Measurements from ENCODE around the gene ACY1.

Gene ACY1
- long read RNA-seq, donor 1, transcript ACY1-208 (2 exons, 812 nt): minor isoform, 5 of 47 reads
- long read RNA-seq, donor 1, transcript ACY1-215 (15 exons, 1,684 nt): major isoform, 26 of 47 reads
- long read RNA-seq, donor 1, transcript ACY1-227 (3 exons, 456 nt): minor isoform, 6 of 47 reads
- long read RNA-seq, donor 1, partial matches to known transcripts: 6 of 47 reads
- long read RNA-seq, donor 1, other reads (novel, unspliced or antisense): 0 of 47 reads
- long read RNA-seq, donor 2, transcript ACY1-215 (15 exons, 1,684 nt): major isoform, 13 of 20 reads
- long read RNA-seq, donor 2, partial matches to known transcripts: 0 of 20 reads
- long read RNA-seq, donor 2, other reads (novel, unspliced or antisense): 0 of 20 reads
- long read RNA-seq, donor 3, transcript ACY1-215 (15 exons, 1,684 nt): major isoform, 9 of 11 reads
- long read RNA-seq, donor 3, partial matches to known transcripts: 0 of 11 reads
- long read RNA-seq, donor 3, other reads (novel, unspliced or antisense): 0 of 11 reads
- long read RNA-seq, donor 4, transcript ACY1-215 (15 exons, 1,684 nt): major isoform, 11 of 22 reads
- long read RNA-seq, donor 4, partial matches to known transcripts: 0 of 22 reads
- long read RNA-seq, donor 4, other reads (novel, unspliced or antisense): 0 of 22 reads
- long read RNA-seq, donor 5, transcript ACY1-215 (15 exons, 1,684 nt): major isoform, 27 of 2,732 reads
- long read RNA-seq, donor 5, partial matches to known transcripts: 2,564 of 2,732 reads
- long read RNA-seq, donor 5, other reads (novel, unspliced or antisense): 131 of 2,732 reads
- long read RNA-seq, donor 6, transcript ACY1-215 (15 exons, 1,684 nt): major isoform, 25 of 33 reads
- long read RNA-seq, donor 6, partial matches to known transcripts: 0 of 33 reads
- long read RNA-seq, donor 6, other reads (novel, unspliced or antisense): 0 of 33 reads
- long read RNA-seq, donor 7, transcript ACY1-215 (15 exons, 1,684 nt): major isoform, 26 of 37 reads
- long read RNA-seq, donor 7, partial matches to known transcripts: 5 of 37 reads
- long read RNA-seq, donor 7, other reads (novel, unspliced or antisense): 0 of 37 reads
- long read RNA-seq, donor 8, transcript ACY1-215 (15 exons, 1,684 nt): major isoform, 30 of 46 reads
- long read RNA-seq, donor 8, partial matches to known transcripts: 5 of 46 reads
- long read RNA-seq, donor 8, other reads (novel, unspliced or antisense): 0 of 46 reads

DNA sequence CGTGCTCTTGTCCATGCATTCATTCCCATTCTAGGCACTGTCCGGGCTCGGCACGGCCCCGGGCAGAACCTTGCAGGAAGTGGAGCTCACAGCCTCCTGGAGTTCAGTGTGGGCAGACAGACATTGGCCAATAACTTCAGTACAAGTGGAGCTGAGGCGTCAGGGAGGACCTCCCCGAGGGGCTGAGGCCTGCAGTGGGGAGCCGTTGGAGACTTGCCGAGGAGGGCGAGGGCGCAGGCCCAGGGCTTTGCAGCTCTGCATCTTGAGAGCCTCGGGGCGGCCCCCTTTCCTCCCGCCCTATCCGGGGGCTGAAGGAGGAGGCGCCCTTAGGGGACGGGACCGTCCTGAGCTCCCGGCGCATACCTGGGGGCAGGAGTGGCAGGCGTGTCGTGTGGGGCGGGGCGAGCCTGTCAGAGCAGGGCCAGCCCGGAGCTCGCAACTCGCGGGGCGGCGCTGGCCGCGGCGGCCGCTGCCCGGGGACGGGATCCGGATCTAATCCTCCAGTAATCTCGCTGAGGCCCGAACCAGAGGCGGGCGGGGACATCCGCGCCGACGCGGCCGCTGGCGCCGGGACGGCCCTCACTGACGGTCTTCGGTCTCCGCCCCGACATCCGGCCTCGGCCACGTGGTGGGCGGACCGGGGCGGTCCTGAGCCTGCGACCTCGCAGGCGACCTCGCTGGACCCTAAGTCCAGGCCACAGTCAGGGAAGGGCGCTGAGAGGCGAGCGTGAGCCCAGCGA, at the start of gene ACY1:
ACY1 (plus strand) TSS at position 698 of the 740 bp plus-strand sequence. CDS start 530 bp downstream, outside the sequence.
- DNase-seq: peak; percentile 93

DNA sequence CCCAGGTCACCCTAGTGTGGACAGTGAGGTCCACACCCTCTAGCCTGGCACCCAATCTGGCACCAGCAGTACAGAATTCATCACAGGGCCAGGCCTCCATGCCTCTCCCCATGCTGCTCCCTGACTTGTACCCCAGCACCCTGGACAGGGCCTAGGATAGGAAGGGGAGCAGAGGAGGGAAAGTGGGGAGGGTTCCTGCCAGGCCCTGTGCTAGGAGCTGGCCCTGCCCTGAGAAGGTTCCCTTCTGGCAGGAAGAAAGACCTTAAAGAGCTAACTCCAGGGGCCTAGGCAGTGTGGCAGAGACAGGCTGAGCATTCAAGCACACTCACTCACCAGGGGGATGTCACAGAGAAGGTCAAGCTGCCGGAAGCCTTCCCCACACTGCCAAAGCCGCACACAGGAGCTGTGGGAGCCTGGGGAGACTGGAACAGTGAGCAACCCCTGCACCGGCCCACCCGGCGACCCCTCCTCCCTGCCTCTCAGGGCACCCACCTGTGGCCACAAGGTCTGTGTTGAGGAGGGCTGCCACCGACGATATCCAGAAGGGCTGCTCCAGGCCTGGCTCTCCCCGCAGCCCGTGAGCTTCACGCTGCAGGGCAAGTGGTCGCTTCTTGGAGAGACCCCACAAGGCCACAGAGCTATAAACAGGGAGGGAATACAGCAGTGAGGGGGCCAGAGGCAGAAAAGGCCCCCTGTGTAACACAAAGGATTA, 49.0 kb upstream of the ACY1 start:
- DNase-seq: no peak

DNA sequence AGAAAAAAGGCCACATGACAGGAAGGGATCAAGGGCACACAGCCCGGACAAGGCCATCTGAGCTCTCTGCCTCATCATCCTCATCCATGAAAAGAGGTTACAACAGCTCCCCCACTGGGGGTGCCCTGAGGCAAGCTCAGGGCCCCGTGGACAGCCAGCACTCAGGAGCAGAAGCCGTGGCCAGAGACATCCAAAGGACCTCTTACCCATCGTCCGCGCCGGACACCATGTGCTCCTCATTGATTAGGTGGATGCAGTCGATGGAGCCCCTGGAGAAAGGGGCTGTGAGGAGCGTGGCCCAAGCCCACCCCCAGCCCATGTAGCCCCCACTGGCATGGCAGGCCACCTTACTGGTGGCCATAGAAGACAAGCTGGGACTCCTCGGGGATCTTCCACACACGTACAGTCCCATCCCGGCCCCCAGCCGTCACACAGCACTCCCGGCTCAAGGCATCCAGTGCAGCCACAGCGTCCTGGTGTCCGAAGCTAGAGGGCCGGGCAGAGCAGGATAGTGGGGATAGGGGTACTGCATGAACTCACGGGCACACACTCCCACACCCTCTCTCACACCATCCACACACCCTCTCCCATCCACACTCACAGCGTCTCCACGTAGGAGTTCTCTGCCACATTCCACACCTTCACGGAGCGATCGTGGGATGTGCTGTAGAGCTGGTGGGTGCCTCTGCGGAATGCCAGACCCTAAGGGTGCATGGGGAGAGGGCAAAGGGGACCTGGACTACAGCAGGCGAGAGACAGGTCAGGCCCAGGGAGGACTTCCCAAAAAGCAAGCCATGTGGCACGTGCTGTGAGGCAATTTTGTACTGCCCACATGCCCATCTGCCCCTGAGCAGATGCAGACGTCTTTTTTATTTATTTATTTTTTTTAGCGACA, 48.1 kb upstream of the ACY1 start:
- no peak for DNase-seq

DNA sequence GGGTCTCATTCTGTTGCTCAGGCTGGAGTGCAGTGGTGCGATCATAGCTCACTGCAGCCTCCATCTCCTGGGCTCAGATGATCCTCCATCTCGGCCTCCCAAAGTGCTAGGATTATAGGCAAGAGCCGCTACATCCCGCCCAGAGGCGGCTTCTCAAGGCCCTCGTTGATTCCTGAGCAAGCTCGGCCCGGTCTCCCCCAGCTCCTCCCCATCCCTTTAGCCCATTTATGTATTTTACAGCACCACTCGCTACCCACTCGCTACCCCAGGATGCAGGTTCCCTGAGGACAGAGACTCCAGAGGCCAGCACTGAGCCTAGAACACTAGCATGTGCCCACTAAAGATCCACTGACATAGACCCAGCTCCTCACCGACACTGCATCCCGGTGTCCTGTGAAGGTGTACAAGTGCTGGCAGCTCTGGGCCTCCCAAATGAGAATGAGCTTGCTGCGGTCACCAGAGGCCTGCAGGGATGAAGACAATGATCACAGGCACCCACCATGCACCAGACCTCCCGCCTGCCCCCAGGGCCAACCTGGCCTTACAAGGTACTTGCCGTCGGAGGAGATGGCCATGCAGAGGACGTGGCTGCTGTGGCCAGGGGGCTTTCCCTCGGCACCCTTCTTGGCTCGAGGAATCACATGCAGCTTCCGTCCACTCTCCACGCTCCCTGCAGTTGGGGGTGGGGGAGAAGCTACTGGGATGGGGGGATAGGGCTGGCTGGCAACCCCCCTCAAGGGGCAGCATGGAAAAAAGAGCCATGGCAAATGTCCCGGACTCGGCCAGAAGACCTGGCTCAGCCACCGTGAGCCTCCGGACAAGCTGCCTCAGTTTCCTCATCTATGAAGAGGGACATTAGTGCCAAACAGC, 47.2 kb upstream of the ACY1 start:
- DNase-seq: no peak

DNA sequence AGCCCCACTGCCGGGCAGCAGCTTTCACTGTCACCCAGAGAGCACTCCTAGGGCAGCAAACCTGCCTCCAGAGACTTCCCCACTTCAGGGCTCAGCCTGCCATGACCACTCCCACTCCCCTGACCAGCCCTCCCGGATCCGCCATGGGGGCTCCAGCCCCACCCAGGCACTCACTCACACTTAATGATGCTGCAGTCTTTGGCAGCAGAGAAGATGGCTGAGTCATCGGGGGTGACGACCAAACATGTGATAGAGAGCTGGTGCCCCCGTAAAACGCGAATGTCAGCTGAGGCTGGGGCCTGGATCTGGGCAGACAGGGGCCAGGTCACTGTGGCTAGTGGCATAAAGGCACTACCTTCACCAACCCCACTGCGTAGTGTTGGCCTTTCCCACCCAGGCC, 46.3 kb upstream of the ACY1 start:
- no peak for DNase-seq

GRCh38 chr3:51937611-51938450, 45.5 kb upstream of the ACY1 start:
- no peak for DNase-seq

- DNase-seq: no peak
These were observed 44.4 kb upstream of the ACY1 start for GRCh38 chr3:51938780-51939425.

GRCh38 chr3:51940648-51941462, 42.5 kb upstream of the ACY1 start:
- no peak for DNase-seq

- no peak for DNase-seq
These were observed 41.9 kb upstream of the ACY1 start for GRCh38 chr3:51941463-51941797.

DNA sequence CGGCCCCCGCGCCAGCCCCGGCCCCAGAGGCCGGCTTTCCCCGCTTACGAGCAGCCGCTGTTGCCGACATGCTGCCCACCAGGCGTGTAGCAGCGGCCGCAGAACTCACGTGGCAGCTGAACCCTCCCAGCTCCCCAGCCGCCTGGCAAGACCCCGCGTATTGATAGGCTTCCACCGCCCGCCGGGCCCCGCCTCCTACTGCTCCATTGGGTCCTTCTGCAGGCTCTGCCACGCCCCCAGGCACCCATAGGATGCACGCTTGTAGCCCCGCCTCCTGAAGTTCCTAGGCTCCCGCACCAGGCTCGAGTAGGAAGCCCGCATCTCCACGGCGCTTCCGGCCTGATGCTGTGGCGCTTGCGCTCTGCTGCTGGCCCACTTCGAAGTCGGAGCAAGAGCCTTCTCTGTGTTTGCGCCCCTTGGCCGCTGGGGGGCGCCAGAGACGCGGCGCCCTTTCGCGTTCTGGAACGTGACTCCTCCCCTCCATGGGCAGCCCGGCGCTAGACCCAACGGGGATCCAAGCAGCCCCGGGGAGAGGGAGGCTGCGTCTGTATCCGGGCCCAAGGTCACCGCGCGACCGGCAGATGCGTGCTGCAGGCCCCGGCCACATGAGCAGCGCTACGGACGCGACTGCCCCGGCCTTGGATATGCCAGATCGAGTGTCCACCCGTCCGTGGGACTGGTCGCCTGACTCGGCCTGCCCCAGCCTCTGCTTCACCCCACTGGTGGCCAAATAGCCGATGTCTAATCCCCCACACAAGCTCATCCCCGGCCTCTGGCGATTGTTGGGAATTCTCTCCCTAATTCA, 41.3 kb upstream of the ACY1 start, which contains the start of the genes PARP3 and RRP9:
PARP3 (plus strand) TSS at position 566 of the 805 bp plus-strand sequence. CDS start 993 bp downstream, outside the sequence.
RRP9 (minus strand) TSS at position 107 of the 805 bp plus-strand sequence; CDS start at position 70, 37 bp downstream.
- peak; percentile 95 for DNase-seq

DNA sequence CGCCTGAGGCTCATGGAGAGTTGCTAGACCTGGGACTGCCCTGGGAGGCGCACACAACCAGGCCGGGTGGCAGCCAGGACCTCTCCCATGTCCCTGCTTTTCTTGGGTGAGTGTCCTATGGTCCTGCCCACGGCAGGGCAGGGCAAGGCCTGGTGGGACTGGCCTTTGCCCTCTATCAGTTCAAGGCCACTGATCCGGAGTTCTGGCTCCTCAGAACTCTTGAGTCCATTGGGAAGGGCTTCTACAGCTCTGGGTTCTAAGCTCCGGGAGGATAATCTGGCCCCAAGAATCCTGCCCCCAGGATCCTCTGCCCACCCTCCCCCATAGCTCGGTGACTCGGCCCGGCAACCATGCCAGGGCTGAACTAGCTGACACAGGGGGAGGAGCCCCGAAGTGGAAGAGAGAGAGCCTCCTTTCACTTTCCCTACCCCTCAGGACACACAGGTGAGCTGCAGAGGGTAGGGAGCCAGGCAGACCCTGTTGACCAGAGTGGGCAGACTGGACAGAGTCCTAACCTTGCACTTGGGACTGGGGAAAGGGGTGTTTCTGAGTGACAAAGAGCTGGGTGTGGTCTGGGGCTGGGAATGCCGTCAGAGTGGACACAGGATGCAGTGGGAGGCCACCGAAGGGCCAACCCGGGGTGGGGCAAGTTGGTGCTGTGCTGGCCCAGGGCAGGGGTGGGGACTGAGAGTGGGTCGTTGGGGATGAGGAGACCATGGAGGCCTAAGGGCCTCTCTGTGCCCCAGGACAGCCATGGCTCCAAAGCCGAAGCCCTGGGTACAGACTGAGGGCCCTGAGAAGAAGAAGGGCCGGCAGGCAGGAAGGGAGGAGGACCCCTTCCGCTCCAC, 40.5 kb upstream of the ACY1 start:
- no peak for DNase-seq

DNA sequence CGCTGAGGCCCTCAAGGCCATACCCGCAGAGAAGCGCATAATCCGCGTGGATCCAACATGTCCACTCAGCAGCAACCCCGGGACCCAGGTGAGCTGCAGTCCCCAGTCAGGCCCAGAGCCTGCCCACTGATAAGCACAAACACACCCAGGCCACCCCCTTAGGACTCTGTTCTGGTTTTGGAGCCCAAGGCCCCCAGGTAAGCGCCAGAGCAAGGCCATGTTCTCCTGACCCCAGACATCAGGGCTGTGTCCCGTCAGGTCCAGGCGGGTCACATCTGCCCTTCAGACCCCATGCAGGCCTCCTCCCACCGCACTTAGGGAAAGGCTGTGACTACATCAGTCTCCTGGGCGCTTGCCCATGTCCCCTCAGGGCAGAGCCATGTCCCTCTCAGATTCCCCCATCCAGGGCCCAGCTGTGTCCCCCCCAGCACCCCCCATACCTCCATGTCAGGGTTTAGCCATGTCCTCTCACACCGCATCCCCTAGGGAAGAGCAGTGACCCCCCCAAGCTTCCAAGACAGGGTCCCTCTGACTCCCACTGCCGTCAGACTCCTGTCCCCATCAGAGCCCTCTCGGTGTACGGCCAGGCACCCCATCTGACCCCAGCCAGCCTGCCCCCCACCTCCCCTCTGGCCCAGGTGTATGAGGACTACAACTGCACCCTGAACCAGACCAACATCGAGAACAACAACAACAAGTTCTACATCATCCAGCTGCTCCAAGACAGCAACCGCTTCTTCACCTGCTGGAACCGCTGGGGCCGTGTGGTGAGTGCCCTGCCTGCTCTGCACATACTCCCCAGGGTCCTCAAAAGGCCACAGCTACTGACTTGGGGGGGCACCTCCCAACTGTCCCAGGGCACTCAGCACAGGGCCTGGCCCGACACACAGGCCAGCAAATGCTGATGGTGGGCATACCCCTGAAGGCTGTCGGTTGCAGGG, 39.6 kb upstream of the ACY1 start:
- DNase-seq: no peak

- DNase-seq: no peak
These were observed 38.8 kb upstream of the ACY1 start for GRCh38 chr3:51944451-51945021.

Data from right kidney (tissue), 9 donors.